8988T (cell line): ENCODE measurements around the gene CDC7.
"Not testable (repeated sequence)": the region's sequence is repeated elsewhere in the genome, so short reads cannot be mapped to it uniquely, and the experiment has no call there.

ENCODE experiments used
- DNase-seq: peaks from one replicate; pipeline ENCODE4 v3.0.0; 2011

Gene CDC7

GRCh38 chr1:91511386-91511785 lies 10.7 kb downstream of the CDC7 start:
- DNase-seq: no peak

- no peak for DNase-seq
These were observed 12.5 kb downstream of the CDC7 start for GRCh38 chr1:91513160-91513559.

GRCh38 chr1:91513706-91514105 lies 13.1 kb downstream of the CDC7 start:
- DNase-seq: no peak

- no peak for DNase-seq
These were observed 15.3 kb downstream of the CDC7 start for GRCh38 chr1:91515994-91516393.

GRCh38 chr1:91516605-91517004 lies 16.0 kb downstream of the CDC7 start:
- not testable (repeated sequence) for DNase-seq

GRCh38 chr1:91519167-91519566 lies 18.5 kb downstream of the CDC7 start:
- DNase-seq: not testable (repeated sequence)

- no peak for DNase-seq
These were observed 20.4 kb downstream of the CDC7 start for GRCh38 chr1:91520942-91521507.

GRCh38 chr1:91523482-91523881 lies 22.8 kb downstream of the CDC7 start:
- no peak for DNase-seq

GRCh38 chr1:91526496-91526895 lies 25.8 kb downstream of the CDC7 start:
- no peak for DNase-seq

- no peak for DNase-seq
These were observed 26.7 kb downstream of the CDC7 start for GRCh38 chr1:91527266-91527765.

- DNase-seq: no peak
These were observed 27.1 kb downstream of the CDC7 start for GRCh38 chr1:91527781-91528180.

GRCh38 chr1:91529856-91530255 lies 29.2 kb downstream of the CDC7 start:
- DNase-seq: no peak

- no peak for DNase-seq
These were observed 32.8 kb downstream of the CDC7 start for GRCh38 chr1:91533361-91534024.

GRCh38 chr1:91535441-91535840 lies 34.8 kb downstream of the CDC7 start:
- DNase-seq: no peak

GRCh38 chr1:91537281-91537986 lies 36.8 kb downstream of the CDC7 start:
- no peak for DNase-seq

GRCh38 chr1:91537987-91538304 lies 37.3 kb downstream of the CDC7 start:
- no peak for DNase-seq

GRCh38 chr1:91540910-91541309 lies 40.3 kb downstream of the CDC7 start:
- no peak for DNase-seq

GRCh38 chr1:91541918-91542533 lies 41.4 kb downstream of the CDC7 start:
- no peak for DNase-seq

GRCh38 chr1:91545506-91546300 lies 45.1 kb downstream of the CDC7 start:
- DNase-seq: no peak

- no peak for DNase-seq
These were observed 45.6 kb downstream of the CDC7 start for GRCh38 chr1:91546301-91546581.

GRCh38 chr1:91546876-91547275 lies 46.2 kb downstream of the CDC7 start:
- DNase-seq: no peak

GRCh38 chr1:91548376-91549040 lies 47.9 kb downstream of the CDC7 start:
- no peak for DNase-seq
